Stomach (tissue), 9 donors: ENCODE measurements around the gene KHDRBS2. TPM values are rescaled to one million over a fixed set of nuclear protein-coding genes. Genes with fewer than 3 reads are reported as not detected.

Experiments
- DNase-seq, 2 donors: peaks; one replicate each; pipeline versions ENCODE4 v3.0.0 to v3.0.0-alpha.2; 2013 to 2019
- H3K27ac ChIP-seq, 5 donors: fragments of 200-600 bp in 4 of 5; sonication (generic) in 4 of 5; one replicate each; pipeline ENCODE4 v1.5.1; 2013 to 2019; ENCODE audit warnings: mild to moderate bottlenecking in 1 of 5, moderate library complexity in 1 of 5
- H3K27me3 ChIP-seq, 3 donors: fragments of 200-600 bp; sonication (generic); one replicate each; pipeline ENCODE4 v1.5.1; 2017 to 2019; ENCODE audit warnings: mixed run types in 1 of 3
- H3K36me3 ChIP-seq, 4 donors: fragments of 200-600 bp; sonication (generic); 1 replicate in 3 of 4; 2 replicates in 1 of 4; pipeline ENCODE4 v1.5.1; 2016 to 2019
- H3K4me1 ChIP-seq, 4 donors: fragments of 200-600 bp; sonication (generic); one replicate each; pipeline ENCODE4 v1.5.1; 2016 to 2019
- H3K4me3 ChIP-seq, 4 donors: fragments of 200-600 bp; sonication (generic) in 3 of 4; one replicate each; pipeline ENCODE4 v1.5.1; 2016 to 2019; ENCODE audit warnings: mild to moderate bottlenecking in 1 of 4
- H3K9me3 ChIP-seq, 4 donors: fragments of 200-600 bp; sonication (generic); one replicate each; pipeline ENCODE4 v1.5.1; 2016 to 2019
- EP300 ChIP-seq: sonication (generic); formaldehyde crosslinking; IDR thresholded peaks from one replicate; pipeline ENCODE4 v1.6.1; 2017; ENCODE audit warnings: antibody characterized with exemption
- POLR2A ChIP-seq, 4 donors: fragments of 450-650 bp; IDR thresholded peaks; one replicate each; pipeline ENCODE4 v1.6.1; 2016; ENCODE audit warnings: antibody characterized with exemption in 4 of 4, control low read depth in 2 of 4, mild to moderate bottlenecking in 1 of 4, moderate library complexity in 1 of 4
- POLR2AphosphoS5 ChIP-seq, 3 donors: sonication (generic); formaldehyde crosslinking; IDR thresholded peaks; one replicate each; pipeline ENCODE4 v1.6.1; 2016; ENCODE audit warnings: antibody characterized with exemption in 3 of 3
- WGBS, 5 donors: extraction: QIAGEN DNeasy Blood & Tissue Kit in 3 of 5; methylation state at CpG; one replicate each; pipeline versions ENCODE4 v1.1.5 to v1.1.7; 2013 to 2018; 5-methylcytosine and 5-hydroxymethylcytosine counted together
- intact Hi-C: fragments of 100-400 bp; cut with DNase I; formaldehyde crosslinking; loops from one replicate; pipeline ENCODE4 v1.15.1; 2023; ENCODE audit warnings: low total_unique reads
- polyA plus RNA-seq, 3 donors: library from polyadenylated mRNA; stranded (reverse); fragments of 200-250 nt; gene quantifications; one replicate each; pipeline ENCODE4 v1.2.3, GENCODE V29; 2013
- total RNA-seq, 5 donors: library from RNA; depleted of rRNA; stranded (reverse); fragments of >200 nt; gene quantifications; one replicate each; pipeline versions ENCODE4 v1.1.0 to v1.2.3, GENCODE V29; 2014 to 2016
- TF ChIP-seq, protein P1 (sequence below), 7 experiments: fragments of 450-650 bp in 4 of 7; fragments of 200-600 bp in 3 of 7; sonication (generic) in 3 of 7; IDR thresholded peaks; one replicate each; pipeline ENCODE4 v1.5.1; 2016 to 2019; ENCODE audit warnings: antibody characterized with exemption in 7 of 7, control low read depth in 2 of 7, mild to moderate bottlenecking in 1 of 7
- donor health status: healthy with polysubstance abuse.
- donor health status: Bipolar disorder and iron deficiency.
- donor health status: healthy.

The KHDRBS2 gene
- total and polyA plus RNA-seq, 8 donors = 0.45 to 0.87 (median 0.73) TPM; not detected in 5

DNA sequence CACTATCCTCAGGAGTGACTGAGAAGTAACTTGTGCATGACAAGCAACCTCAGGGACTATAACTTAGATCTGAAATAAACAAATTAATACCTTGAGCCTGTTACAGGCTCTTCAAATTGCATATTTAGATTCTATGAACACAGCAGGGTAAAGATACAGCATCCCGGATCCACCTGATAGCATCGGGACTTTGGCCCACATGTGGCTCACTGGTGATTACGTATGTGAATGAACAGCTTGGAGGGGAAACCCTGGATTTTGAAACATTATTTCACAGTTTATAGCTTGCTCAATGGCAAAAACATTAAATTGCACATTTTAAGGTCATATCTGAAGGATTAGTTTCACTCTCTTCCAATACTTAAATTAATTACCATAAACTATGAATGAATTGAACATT is 133.2 kb downstream of the KHDRBS2 start:
- H3K4me1 ChIP-seq = peaks cover 0 to under 1% (median 0%) of the 10 kb centered on the region in 4 donors
- DNase-seq = no peak
- no peak overlapping the region for H3K4me3 ChIP-seq
- intact Hi-C loops = no loop called here
- H3K36me3 ChIP-seq = no peaks in the 10 kb centered on the region
- no peaks in the 10 kb centered on the region for H3K9me3 ChIP-seq
- 74 to 88% (median 80%) methylated on average over 3 of the region's 3 CpGs for WGBS, 5 donors
- TF ChIP-seq POLR2A (IDR thresholded peaks at IDR 0.05) (no peak), EP300 (no peak)
- H3K27ac ChIP-seq = no peak overlapping the region
- no peaks in the 10 kb centered on the region for H3K27me3 ChIP-seq

DNA sequence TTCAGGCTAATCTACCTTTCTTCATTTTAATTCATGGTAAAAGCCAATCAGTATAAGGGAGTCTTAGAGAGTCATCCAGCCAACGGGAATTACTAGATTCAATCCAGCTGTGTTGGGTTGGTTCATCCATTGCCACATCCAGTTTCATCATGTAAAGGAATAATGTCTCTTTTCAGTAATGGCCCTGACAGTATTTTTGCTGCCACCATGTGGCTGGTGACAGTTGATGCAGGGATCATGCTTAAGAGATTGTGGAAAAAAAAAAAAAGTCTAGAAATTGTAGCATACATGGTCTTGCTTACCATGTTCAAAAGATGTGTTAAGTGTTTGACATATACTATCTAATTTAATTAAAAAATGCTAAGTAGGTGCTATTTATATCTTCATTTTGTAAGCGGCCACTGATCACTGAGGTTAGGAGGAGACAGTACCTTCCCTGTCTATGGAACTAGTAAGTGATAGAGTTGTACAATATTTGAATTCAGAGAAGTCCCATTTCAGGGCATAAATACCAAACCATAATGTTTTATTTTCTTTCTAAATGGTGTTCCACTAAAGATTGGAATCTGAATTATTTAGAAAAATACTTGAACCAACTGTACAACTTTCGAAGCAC is 135.9 kb downstream of the KHDRBS2 start:
- 63 to 70% (median 64%) methylated on average over 3 of the region's 3 CpGs for WGBS, 5 donors
- H3K4me1 ChIP-seq = peaks cover 0 to 11% (median 4%) of the 10 kb centered on the region in 4 donors
- no peak for TF ChIP-seq POLR2AphosphoS5 (IDR thresholded peaks at IDR 0.05)
- TF ChIP-seq, protein P1, sequence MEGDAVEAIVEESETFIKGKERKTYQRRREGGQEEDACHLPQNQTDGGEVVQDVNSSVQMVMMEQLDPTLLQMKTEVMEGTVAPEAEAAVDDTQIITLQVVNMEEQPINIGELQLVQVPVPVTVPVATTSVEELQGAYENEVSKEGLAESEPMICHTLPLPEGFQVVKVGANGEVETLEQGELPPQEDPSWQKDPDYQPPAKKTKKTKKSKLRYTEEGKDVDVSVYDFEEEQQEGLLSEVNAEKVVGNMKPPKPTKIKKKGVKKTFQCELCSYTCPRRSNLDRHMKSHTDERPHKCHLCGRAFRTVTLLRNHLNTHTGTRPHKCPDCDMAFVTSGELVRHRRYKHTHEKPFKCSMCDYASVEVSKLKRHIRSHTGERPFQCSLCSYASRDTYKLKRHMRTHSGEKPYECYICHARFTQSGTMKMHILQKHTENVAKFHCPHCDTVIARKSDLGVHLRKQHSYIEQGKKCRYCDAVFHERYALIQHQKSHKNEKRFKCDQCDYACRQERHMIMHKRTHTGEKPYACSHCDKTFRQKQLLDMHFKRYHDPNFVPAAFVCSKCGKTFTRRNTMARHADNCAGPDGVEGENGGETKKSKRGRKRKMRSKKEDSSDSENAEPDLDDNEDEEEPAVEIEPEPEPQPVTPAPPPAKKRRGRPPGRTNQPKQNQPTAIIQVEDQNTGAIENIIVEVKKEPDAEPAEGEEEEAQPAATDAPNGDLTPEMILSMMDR (IDR thresholded peaks at IDR 0.05) = peak in 5 of 7 experiments; percentile 15 to 32 (median 20)
- intact Hi-C loops = no loop called here
- no peaks in the 10 kb centered on the region for H3K36me3 ChIP-seq
- H3K27me3 ChIP-seq = no peaks in the 10 kb centered on the region
- no peak overlapping the region for H3K27ac ChIP-seq
- DNase-seq = peak in 1 of 2 donors; percentile 59
- no peaks in the 10 kb centered on the region for H3K9me3 ChIP-seq
- no peak overlapping the region for H3K4me3 ChIP-seq

DNA sequence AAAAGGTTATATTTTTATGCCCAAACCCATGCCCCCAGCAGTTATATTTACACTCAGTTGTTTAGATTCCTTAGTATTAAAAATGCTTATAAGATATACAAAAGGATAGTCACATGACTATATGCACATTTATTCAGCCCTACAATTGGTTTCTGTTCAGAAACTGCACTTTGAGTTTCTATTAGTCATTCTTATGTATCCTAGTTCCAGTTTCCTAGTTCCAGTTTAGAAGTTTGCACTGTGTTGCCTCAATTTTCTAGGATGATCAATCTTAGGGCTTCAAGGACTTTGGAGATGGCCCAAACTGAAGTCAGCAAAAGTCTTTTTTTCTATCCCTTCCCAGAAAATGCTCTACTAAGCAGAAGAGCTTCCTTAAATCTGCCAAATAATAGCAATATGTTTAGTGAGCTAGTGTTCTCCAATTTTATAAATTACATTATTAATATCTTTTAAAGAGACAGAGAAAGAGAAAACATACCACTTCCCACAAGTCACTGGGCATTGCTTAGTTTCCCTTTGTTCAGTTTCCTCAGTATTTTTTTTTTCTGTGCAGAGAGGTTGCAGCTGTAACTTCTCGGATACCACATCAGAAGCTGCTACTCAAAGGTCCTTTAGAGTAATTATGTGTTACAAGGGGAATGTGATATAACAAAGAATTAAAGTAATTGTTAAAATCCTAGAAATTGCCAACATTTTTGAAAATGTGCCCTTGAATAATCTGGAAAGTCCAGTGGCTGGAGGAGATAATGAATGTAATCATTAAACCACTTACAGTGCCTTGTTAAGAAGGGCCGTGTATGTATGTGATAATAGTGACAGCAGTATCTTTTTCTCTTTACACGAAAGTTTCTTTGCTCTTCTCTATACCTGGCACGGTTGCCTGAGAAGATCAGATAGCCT is 138.8 kb downstream of the KHDRBS2 start:
- no peaks in the 10 kb centered on the region for H3K9me3 ChIP-seq
- intact Hi-C loops = no loop called here
- 12 to 27% (median 14%) methylated on average over 4 of the region's 4 CpGs for WGBS, 5 donors
- H3K4me3 ChIP-seq = no peak overlapping the region
- H3K36me3 ChIP-seq = no peaks in the 10 kb centered on the region
- peaks cover 0 to 11% (median 4%) of the 10 kb centered on the region in 4 donors for H3K4me1 ChIP-seq
- no peaks in the 10 kb centered on the region for H3K27me3 ChIP-seq
- no peak for TF ChIP-seq EP300
- TF ChIP-seq POLR2AphosphoS5 (IDR thresholded peaks at IDR 0.05) = no peak
- no peak for TF ChIP-seq POLR2A (IDR thresholded peaks at IDR 0.05)
- TF ChIP-seq, protein P1 (IDR thresholded peaks at IDR 0.05) = no peak
- H3K27ac ChIP-seq = no peak overlapping the region
- peak in 1 of 2 donors; percentile 49 for DNase-seq

DNA sequence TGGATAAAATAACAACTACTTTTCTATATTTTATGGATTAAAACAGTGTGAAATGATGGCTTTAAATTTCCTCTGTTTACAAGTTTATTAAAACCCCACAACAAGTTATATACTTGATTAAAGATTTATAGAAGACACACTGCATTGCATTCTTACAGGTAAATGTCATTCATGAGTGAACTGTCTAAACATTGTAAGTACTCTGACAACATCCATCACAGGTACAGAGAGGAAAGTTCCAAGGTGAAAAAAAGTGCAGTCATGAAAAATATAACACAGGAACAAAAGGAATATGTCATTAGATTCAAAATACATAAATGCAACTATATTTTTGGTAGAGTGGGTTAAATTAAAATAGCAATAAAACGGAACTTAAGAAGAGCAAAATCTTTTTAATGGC is 156.9 kb downstream of the KHDRBS2 start:
- TF ChIP-seq POLR2A (IDR thresholded peaks at IDR 0.05) (no peak), EP300 (no peak)
- TF ChIP-seq, protein P1 (IDR thresholded peaks at IDR 0.05) = no peak
- no peak overlapping the region for H3K4me3 ChIP-seq
- H3K9me3 ChIP-seq = peaks cover 0 to 12% (median 5%) of the 10 kb centered on the region in 4 donors
- H3K27me3 ChIP-seq = no peaks in the 10 kb centered on the region
- H3K4me1 ChIP-seq = no peaks in the 10 kb centered on the region
- intact Hi-C loops = no loop called here
- WGBS, 5 donors = 65 to 88% (median 70%) methylated on average over 1 of the region's 1 CpG
- H3K27ac ChIP-seq = no peak overlapping the region
- DNase-seq = no peak
- no peaks in the 10 kb centered on the region for H3K36me3 ChIP-seq
